Neural progenitor cell (in vitro differentiated cells): ENCODE data around the gene NEO1. TPM values are rescaled to one million over a fixed set of nuclear protein-coding genes. Genes with fewer than 3 reads are reported as not detected.
"Not testable (repeated sequence)": the region's sequence is repeated elsewhere in the genome, so short reads cannot be mapped to it uniquely, and the experiment has no call there.

Experiments
- DNase-seq: peaks from one replicate; pipeline ENCODE4 v3.0.0-alpha.2; 2016; ENCODE audit warnings: low spot score
- H2AFZ ChIP-seq: fragments of 200-600 bp; sonication (generic); replicated peaks from 2 replicates; pipeline ENCODE4 v1.6.1; 2016; ENCODE audit warnings: antibody characterized with exemption
- H3F3A ChIP-seq: fragments of 200-600 bp; sonication (generic); 2 replicates; pipeline ENCODE4 v1.6.1; 2016; ENCODE audit warnings: antibody characterized with exemption, low read depth
- H3K27ac ChIP-seq: fragments of 200-600 bp; sonication (generic); 2 replicates; pipeline ENCODE4 v1.5.1; 2016; ENCODE audit warnings: mild to moderate bottlenecking
- H3K27me3 ChIP-seq: fragments of 200-600 bp; sonication (generic); 2 replicates; pipeline ENCODE4 v1.6.1; 2016; ENCODE audit warnings: mild to moderate bottlenecking, moderate library complexity
- H3K36me3 ChIP-seq: fragments of 200-600 bp; sonication (generic); 2 replicates; pipeline ENCODE4 v1.5.1; 2016
- H3K4me1 ChIP-seq: fragments of 200-600 bp; sonication (generic); 2 replicates; pipeline ENCODE4 v1.6.1; 2016; ENCODE audit warnings: mixed run types
- H3K4me2 ChIP-seq: fragments of 200-600 bp; sonication (generic); 2 replicates; pipeline ENCODE4 v1.6.1; 2016
- H3K4me3 ChIP-seq: fragments of 200-600 bp; sonication (generic); 2 replicates; pipeline ENCODE4 v1.5.1; 2016
- H3K79me2 ChIP-seq: fragments of 200-600 bp; sonication (generic); 2 replicates; pipeline ENCODE4 v1.6.1; 2016; ENCODE audit warnings: low read depth
- H3K9ac ChIP-seq: fragments of 200-600 bp; sonication (generic); 2 replicates; pipeline ENCODE4 v1.6.1; 2016
- H3K9me3 ChIP-seq: fragments of 200-600 bp; sonication (generic); 2 replicates; pipeline ENCODE4 v1.5.1; 2016; ENCODE audit warnings: low read depth
- H4K20me1 ChIP-seq: fragments of 200-600 bp; sonication (generic); 2 replicates; pipeline ENCODE4 v1.6.1; 2016; ENCODE audit warnings: low read depth
- H3K27ac Mint-ChIP-seq: 3 replicates; pipeline ENCODE4 v1.8.0; 2021; ENCODE audit warnings: mixed read lengths
- H3K27me3 Mint-ChIP-seq: 2 replicates; pipeline ENCODE4 v1.8.0; 2022; ENCODE audit warnings: low read depth, mild to moderate bottlenecking, inconsistent platforms, moderate library complexity, mixed read lengths; ENCODE audit not compliant: insufficient read depth
- H3K36me3 Mint-ChIP-seq: 3 replicates; pipeline ENCODE4 v1.8.0; 2021; ENCODE audit warnings: mixed read lengths
- H3K4me1 Mint-ChIP-seq: 3 replicates; pipeline ENCODE4 v1.8.0; 2021; ENCODE audit warnings: mixed read lengths
- H3K4me3 Mint-ChIP-seq: 3 replicates; pipeline ENCODE4 v1.8.0; 2021; ENCODE audit warnings: mild to moderate bottlenecking, moderate library complexity, mixed read lengths
- H3K9me3 Mint-ChIP-seq: 3 replicates; pipeline ENCODE4 v1.8.0; 2020; ENCODE audit warnings: mixed read lengths
- CTCF ChIP-seq: fragments of 200-600 bp; sonication (generic); IDR thresholded peaks from 2 replicates; pipeline ENCODE4 v1.5.1; 2017; ENCODE audit warnings: antibody characterized with exemption, mild to moderate bottlenecking
- EZH2 ChIP-seq: fragments of 200-600 bp; sonication (generic); IDR thresholded peaks from 2 replicates; pipeline ENCODE4 v1.6.1; 2017; ENCODE audit warnings: antibody characterized with exemption, mild to moderate bottlenecking, moderate library complexity
- EZH2phosphoT487 ChIP-seq: fragments of 200-600 bp; sonication (generic); IDR thresholded peaks from 2 replicates; pipeline ENCODE4 v1.6.1; 2017; ENCODE audit warnings: antibody characterized with exemption
- total RNA-seq: library from RNA; depleted of rRNA; stranded (reverse); fragments of >200 nt; gene quantifications from 2 replicates; pipeline ENCODE4 v1.2.3, GENCODE V29; 2015; ENCODE audit warnings: low replicate concordance

Gene NEO1
- total RNA-seq, 1 donor from 2014 or later: 77.9 TPM

GRCh38 chr15:73161546-73161945, 109.3 kb downstream of the NEO1 start:
- Histone ChIP-seq H3K79me2 (peaks cover 7% of the 10 kb centered on the region), H3K9ac (no peak overlapping the region), H3K27me3 (no peaks in the 10 kb centered on the region), H2AFZ (no peak overlapping the region), H3K4me2 (no peak overlapping the region), H3K4me3 (no peak overlapping the region), H3K4me1 (no peaks in the 10 kb centered on the region), H3K36me3 (no peaks in the 10 kb centered on the region), H3F3A (no peaks in the 10 kb centered on the region), H3K27ac (no peak overlapping the region), H3K9me3 (no peaks in the 10 kb centered on the region), H4K20me1 (no peaks in the 10 kb centered on the region)
- Mint-ChIP-seq H3K27ac (no peak overlapping the region), H3K27me3 (no peaks in the 10 kb centered on the region), H3K4me1 (no peaks in the 10 kb centered on the region), H3K36me3 (peaks cover 21% of the 10 kb centered on the region), H3K4me3 (no peak overlapping the region), H3K9me3 (peaks cover 3% of the 10 kb centered on the region)
- no peak for DNase-seq
- TF ChIP-seq CTCF (no peak), EZH2phosphoT487 (no peak), EZH2 (no peak)

- Mint-ChIP-seq H3K9me3 (peaks cover 3% of the 10 kb centered on the region), H3K27me3 (no peaks in the 10 kb centered on the region), H3K4me3 (no peak overlapping the region), H3K4me1 (no peaks in the 10 kb centered on the region), H3K36me3 (peaks cover 21% of the 10 kb centered on the region), H3K27ac (no peak overlapping the region)
- Histone ChIP-seq H3K27me3 (no peaks in the 10 kb centered on the region), H3K4me2 (no peak overlapping the region), H3K79me2 (peaks cover 5% of the 10 kb centered on the region), H3K4me3 (no peak overlapping the region), H3K9ac (no peak overlapping the region), H3F3A (no peaks in the 10 kb centered on the region), H2AFZ (no peak overlapping the region), H3K4me1 (no peaks in the 10 kb centered on the region), H3K9me3 (no peaks in the 10 kb centered on the region), H4K20me1 (no peaks in the 10 kb centered on the region), H3K36me3 (peaks cover 8% of the 10 kb centered on the region), H3K27ac (peak overlapping the region; percentile 19)
- DNase-seq: no peak
- TF ChIP-seq EZH2 (no peak), CTCF (no peak), EZH2phosphoT487 (no peak)
These were observed 113.2 kb downstream of the NEO1 start for GRCh38 chr15:73165435-73165834.

- TF ChIP-seq EZH2: no peak
- no peak for TF ChIP-seq CTCF
- no peak for TF ChIP-seq EZH2phosphoT487
- H3K27me3 Mint-ChIP-seq: no peaks in the 10 kb centered on the region
- no peak overlapping the region for H3K4me2 ChIP-seq
- H3K4me1 ChIP-seq: no peaks in the 10 kb centered on the region
- peaks cover 3% of the 10 kb centered on the region for H3K9me3 Mint-ChIP-seq
- no peak overlapping the region for H3K9ac ChIP-seq
- H3K4me3 Mint-ChIP-seq: no peak overlapping the region
- peaks cover 8% of the 10 kb centered on the region for H3K36me3 ChIP-seq
- DNase-seq: no peak
- H3K27ac ChIP-seq: no peak overlapping the region
- H3K9me3 ChIP-seq: no peaks in the 10 kb centered on the region
- no peaks in the 10 kb centered on the region for H3F3A ChIP-seq
- H3K4me3 ChIP-seq: no peak overlapping the region
- H3K79me2 ChIP-seq: peaks cover 5% of the 10 kb centered on the region
- no peaks in the 10 kb centered on the region for H3K27me3 ChIP-seq
- no peaks in the 10 kb centered on the region for H3K4me1 Mint-ChIP-seq
- no peaks in the 10 kb centered on the region for H4K20me1 ChIP-seq
- H3K27ac Mint-ChIP-seq: no peak overlapping the region
- H3K36me3 Mint-ChIP-seq: peaks cover 19% of the 10 kb centered on the region
- H2AFZ ChIP-seq: no peak overlapping the region
These were observed 113.6 kb downstream of the NEO1 start for GRCh38 chr15:73165844-73166243.

GRCh38 chr15:73166711-73167110, 114.4 kb downstream of the NEO1 start:
- not testable (repeated sequence) for H3K9ac ChIP-seq, DNase-seq, H2AFZ ChIP-seq, H3K4me3 Mint-ChIP-seq, H3K4me2 ChIP-seq, H3K36me3 ChIP-seq, H3K27me3 ChIP-seq, H3K4me1 ChIP-seq, H3K27ac Mint-ChIP-seq, H3K9me3 ChIP-seq, H3K4me1 Mint-ChIP-seq, H3F3A ChIP-seq, H3K9me3 Mint-ChIP-seq, H4K20me1 ChIP-seq, H3K27ac ChIP-seq, H3K27me3 Mint-ChIP-seq, H3K79me2 ChIP-seq, H3K4me3 ChIP-seq
- H3K36me3 Mint-ChIP-seq: peaks cover 19% of the 10 kb centered on the region
